Pancreas (tissue), 10 donors: ENCODE measurements around the gene CDKL1. TPM values are rescaled to one million over a fixed set of nuclear protein-coding genes. Genes with fewer than 3 reads are reported as not detected.

Experiments
- ATAC-seq, 4 donors: fragments of 200-7000 bp; cut with Tn5 transposase; one replicate each; pipeline versions ENCODE4 v1.8.0 to v1.9.1; 2020; ENCODE audit warnings: mild to moderate bottlenecking in 4 of 4, moderate library complexity in 4 of 4
- DNase-seq, 6 donors: peaks; one replicate each; pipeline ENCODE4 v3.0.0-alpha.2; 2020
- FAIRE-seq: peaks from 2 replicates; lab custom pipeline; 2012; peaks lifted over from hg19 to GRCh38; lab: Jason Lieb, UNC
- H3K27ac ChIP-seq, 4 donors: fragments of 200-600 bp; sonication (generic); 1 replicate in 3 of 4; 2 replicates in 1 of 4; pipeline versions ENCODE4 v1.5.0 to v1.8.0; 2020
- H3K27me3 ChIP-seq, 4 donors: fragments of 200-600 bp; one replicate each; pipeline ENCODE4 v1.8.0; 2021
- H3K36me3 ChIP-seq, 3 donors: fragments of 200-600 bp; sonication (generic) in 1 of 3; one replicate each; pipeline versions ENCODE4 v1.5.0 to v1.8.0; 2020 to 2021
- H3K4me1 ChIP-seq, 3 donors: fragments of 200-600 bp; one replicate each; pipeline ENCODE4 v1.8.0; 2021
- H3K4me3 ChIP-seq, 4 donors: fragments of 200-600 bp; sonication (generic) in 2 of 4; one replicate each; pipeline versions ENCODE4 v1.5.0 to v1.8.0; 2020 to 2021
- H3K9me3 ChIP-seq, 4 donors: fragments of 200-600 bp; one replicate each; pipeline ENCODE4 v1.8.0; 2021
- WGBS, 2 donors: extraction: QIAGEN DNeasy Blood & Tissue Kit; methylation state at CpG; one replicate each; pipeline ENCODE4 v1.1.7; 2013; 5-methylcytosine and 5-hydroxymethylcytosine counted together
- intact Hi-C, 3 donors: fragments of 100-400 bp; cut with DNase I; formaldehyde crosslinking; loops; one replicate each; pipeline versions ENCODE4 v1.11.1 to v1.14.2; 2022
- polyA plus RNA-seq, 2 donors: library from polyadenylated mRNA; stranded (reverse); fragments of 200-250 nt; gene quantifications; one replicate each; pipeline ENCODE4 v1.2.3, GENCODE V29; 2013
- total RNA-seq, 6 donors: library from RNA; stranded (reverse); fragmentation: NEBNext Ultra II Directional in 4 of 6; extraction: Animal tissue kit (Norgen Biotek cat#: 25700) in 4 of 6; gene quantifications; one replicate each; pipeline versions ENCODE4 v1.2.1 to v1.2.4, GENCODE V29; 2021 to 2023
- TF ChIP-seq, protein P1 (sequence below), 4 donors: fragments of 200-600 bp; sonication (generic) in 3 of 4; IDR thresholded peaks; one replicate each; pipeline versions ENCODE4 v1.5.0 to v1.8.0; 2021; ENCODE audit warnings: antibody characterized with exemption in 4 of 4
- donor health status: healthy with polysubstance abuse.
- donor health status: DM: no; HTN: no; CAD: no; lungs with moderate emphysema.
- donor health status: DM: no; HTN: no; CAD: no.
- donor health status: control.
- donor health status: control.
- donor health status: Bipolar disorder and iron deficiency.
- donor health status: DM: yes; HTN: yes; CAD: no.
- donor health status: DM: no; HTN: no; CAD: no.
- donor health status: DM: no; HTN: no; CAD: no.
- donor health status: DM: yes; HTN: yes; CAD: no.

CDKL1 gene
- 1 to 10 TPM; 2.4 to 5.5 (median 4.4) TPM for total RNA-seq
- polyA plus RNA-seq, result under 1 TPM; 0.56 to 0.80 TPM

DNA sequence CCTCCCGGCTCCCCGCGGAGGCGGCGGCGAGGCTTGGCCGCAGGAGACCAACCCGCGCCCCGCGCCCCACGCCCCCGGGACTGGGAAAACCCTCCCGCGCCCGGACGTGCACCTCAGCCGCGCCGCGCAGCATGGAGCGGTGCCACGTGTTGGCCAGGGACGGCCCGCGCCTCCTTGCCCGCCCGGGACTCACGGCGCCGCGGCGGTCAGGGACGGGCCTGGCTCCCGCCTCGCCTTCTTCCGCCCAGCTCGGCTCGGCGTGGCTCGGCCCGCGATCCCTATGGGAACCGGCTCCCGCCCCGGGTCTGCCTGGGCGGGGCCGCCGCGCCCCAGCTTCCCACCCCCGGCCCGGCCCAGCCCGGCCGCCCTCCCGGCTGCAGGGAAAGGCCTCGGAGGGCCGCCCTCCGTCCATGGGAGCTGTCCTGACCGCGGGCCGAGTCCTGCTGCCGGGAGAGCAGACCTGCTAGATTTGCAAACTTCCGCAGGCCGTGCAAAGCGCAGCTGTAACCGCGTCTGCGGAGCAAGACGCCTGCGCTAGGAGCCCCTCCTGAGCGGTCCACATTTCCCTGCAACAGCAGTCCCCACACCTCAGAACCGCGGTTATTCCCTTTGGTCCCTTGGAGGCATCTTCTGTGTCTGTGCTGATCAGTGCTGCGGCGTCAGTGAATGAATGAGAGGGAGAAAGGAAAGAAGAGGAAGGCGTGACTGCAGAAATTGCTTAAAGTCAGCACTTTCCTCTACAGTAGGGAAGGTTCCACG is at the start of gene CDKL1:
Gene CDKL1 (minus strand): TSS at position 251 of the 759 bp plus-strand sequence. CDS start 1,013 bp downstream, outside the sequence.
- 1% methylated on average over 74 to 77 of the region's 77 CpGs for WGBS, 2 donors
- Histone ChIP-seq H3K4me1 (peaks cover 0 to 13% (median 0%) of the 10 kb centered on the region in 3 donors), H3K4me3 (peak within 1 kb of the TSS; percentile 45 to 85 (median 54)), H3K36me3 (no peaks in the 10 kb centered on the region), H3K27me3 (no peaks in the 10 kb centered on the region), H3K9me3 (no peaks in the 10 kb centered on the region), H3K27ac (peak within 1 kb of the TSS; percentile 67 to 85 (median 78))
- TF ChIP-seq, protein P1, sequence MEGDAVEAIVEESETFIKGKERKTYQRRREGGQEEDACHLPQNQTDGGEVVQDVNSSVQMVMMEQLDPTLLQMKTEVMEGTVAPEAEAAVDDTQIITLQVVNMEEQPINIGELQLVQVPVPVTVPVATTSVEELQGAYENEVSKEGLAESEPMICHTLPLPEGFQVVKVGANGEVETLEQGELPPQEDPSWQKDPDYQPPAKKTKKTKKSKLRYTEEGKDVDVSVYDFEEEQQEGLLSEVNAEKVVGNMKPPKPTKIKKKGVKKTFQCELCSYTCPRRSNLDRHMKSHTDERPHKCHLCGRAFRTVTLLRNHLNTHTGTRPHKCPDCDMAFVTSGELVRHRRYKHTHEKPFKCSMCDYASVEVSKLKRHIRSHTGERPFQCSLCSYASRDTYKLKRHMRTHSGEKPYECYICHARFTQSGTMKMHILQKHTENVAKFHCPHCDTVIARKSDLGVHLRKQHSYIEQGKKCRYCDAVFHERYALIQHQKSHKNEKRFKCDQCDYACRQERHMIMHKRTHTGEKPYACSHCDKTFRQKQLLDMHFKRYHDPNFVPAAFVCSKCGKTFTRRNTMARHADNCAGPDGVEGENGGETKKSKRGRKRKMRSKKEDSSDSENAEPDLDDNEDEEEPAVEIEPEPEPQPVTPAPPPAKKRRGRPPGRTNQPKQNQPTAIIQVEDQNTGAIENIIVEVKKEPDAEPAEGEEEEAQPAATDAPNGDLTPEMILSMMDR (IDR thresholded peaks at IDR 0.05), result no peak
- ATAC-seq (peak; percentile 88 to 92 (median 89)), DNase-seq (peak; percentile 73 to 88 (median 79)), FAIRE-seq (no peak)
- intact Hi-C loops, result no loop called here

DNA sequence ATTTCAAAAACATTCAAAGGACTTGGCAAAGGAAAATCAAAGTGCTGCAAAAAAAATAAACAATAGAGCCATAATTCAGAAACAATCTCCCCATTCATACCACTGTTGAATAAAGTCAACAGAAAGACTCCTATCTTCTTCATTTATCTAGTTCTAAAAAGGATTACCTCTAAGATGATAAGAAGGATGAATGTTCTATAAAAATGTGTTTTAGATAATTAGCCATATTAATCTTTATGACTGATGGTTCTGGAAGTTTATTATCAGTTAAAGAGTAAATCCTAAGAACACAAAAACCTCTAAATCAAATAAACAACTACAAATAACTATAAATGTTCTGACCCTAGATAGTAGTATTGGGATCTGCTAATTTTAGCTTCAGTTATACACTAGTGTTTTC is 37.8 kb upstream of the CDKL1 start:
- ATAC-seq (no peak), DNase-seq (no peak), FAIRE-seq (no peak)
- H3K4me3 ChIP-seq, result no peak overlapping the region
- H3K36me3 ChIP-seq, result peaks cover 0 to 19% (median 0%) of the 10 kb centered on the region in 3 donors
- no peaks in the 10 kb centered on the region for H3K9me3 ChIP-seq
- intact Hi-C loops, result no loop called here
- H3K27me3 ChIP-seq, result no peaks in the 10 kb centered on the region
- TF ChIP-seq, protein P1 (IDR thresholded peaks at IDR 0.05), result no peak
- H3K27ac ChIP-seq, result no peak overlapping the region
- no peaks in the 10 kb centered on the region for H3K4me1 ChIP-seq

DNA sequence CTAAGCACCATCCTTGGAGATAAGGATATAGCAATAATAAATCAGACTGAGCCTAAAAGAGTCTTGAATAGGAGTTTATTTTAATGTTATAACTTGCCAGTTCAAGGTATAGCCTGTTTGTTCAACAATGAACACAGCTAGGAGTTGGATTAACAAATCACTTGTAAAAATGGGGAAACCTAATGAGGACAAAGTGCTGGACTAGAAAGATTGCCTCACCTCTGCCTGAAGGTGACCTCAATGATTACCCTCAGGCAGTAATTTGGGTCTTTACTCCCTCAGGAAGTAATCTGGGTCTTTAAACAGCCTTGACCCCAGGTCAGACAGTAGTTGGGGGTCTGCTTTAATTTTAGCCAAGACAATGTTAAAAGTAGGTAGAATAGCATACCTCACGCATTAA is 35.5 kb upstream of the CDKL1 start:
- 92 to 100% methylated on average over 1 of the region's 1 CpG for WGBS, 2 donors
- Histone ChIP-seq H3K4me3 (no peak overlapping the region), H3K4me1 (no peaks in the 10 kb centered on the region), H3K27ac (no peak overlapping the region), H3K27me3 (no peaks in the 10 kb centered on the region), H3K9me3 (no peaks in the 10 kb centered on the region), H3K36me3 (peaks cover 0 to 19% (median 0%) of the 10 kb centered on the region in 3 donors)
- ATAC-seq (no peak), DNase-seq (no peak), FAIRE-seq (no peak)
- TF ChIP-seq, protein P1 (IDR thresholded peaks at IDR 0.05), result no peak
- intact Hi-C loops, result no loop called here

DNA sequence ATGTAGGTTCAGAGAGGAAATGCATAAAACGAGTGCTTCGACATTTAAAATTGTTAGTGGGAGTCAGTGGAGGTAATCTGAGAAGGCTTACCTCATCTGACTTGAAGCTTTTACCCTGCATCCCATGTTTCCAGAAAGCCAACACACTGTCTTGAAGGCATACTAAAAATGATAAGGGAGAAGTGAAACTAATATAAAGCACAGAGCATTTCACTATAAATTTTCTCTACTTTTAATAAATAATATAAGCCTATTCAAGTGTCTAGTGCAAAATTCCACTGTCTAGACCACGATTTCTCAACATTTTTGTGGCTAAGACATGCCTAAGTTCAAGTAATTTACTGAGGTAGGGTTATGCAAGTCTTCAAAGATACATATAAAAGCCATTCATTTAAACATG is 29.1 kb upstream of the CDKL1 start:
- DNase-seq (no peak), ATAC-seq (no peak), FAIRE-seq (no peak)
- peaks cover 0 to 15% (median 6%) of the 10 kb centered on the region in 3 donors for H3K36me3 ChIP-seq
- no peak overlapping the region for H3K27ac ChIP-seq
- TF ChIP-seq, protein P1 (IDR thresholded peaks at IDR 0.05), result no peak
- 85 to 88% methylated on average over 3 of the region's 3 CpGs for WGBS, 2 donors
- H3K9me3 ChIP-seq, result no peaks in the 10 kb centered on the region
- intact Hi-C loops, result no loop called here
- H3K27me3 ChIP-seq, result no peaks in the 10 kb centered on the region
- no peaks in the 10 kb centered on the region for H3K4me1 ChIP-seq
- H3K4me3 ChIP-seq, result no peak overlapping the region

DNA sequence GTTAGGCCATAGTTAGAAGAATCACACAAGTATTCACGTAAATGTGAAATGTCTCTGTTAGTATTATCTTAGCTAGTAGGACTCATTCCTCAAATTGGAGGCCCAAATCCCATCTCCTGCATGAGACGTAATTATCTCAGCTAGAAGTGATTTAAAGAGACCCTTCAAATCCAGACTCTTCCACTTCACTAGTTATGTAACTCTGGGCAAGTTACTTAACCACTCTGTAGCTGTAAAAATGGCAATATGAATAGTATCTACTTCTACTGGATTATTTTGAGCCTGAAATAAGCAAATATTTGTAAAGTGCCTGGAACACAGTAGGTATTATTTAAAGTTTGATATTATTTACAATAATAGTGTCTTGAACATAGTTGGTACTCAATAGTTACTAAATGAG is 28.4 kb upstream of the CDKL1 start:
- WGBS, 2 donors, result 90 to 96% methylated on average over 2 of the region's 2 CpGs
- Histone ChIP-seq H3K4me1 (no peaks in the 10 kb centered on the region), H3K27me3 (no peaks in the 10 kb centered on the region), H3K9me3 (no peaks in the 10 kb centered on the region), H3K36me3 (peaks cover 0 to 15% (median 6%) of the 10 kb centered on the region in 3 donors), H3K27ac (no peak overlapping the region), H3K4me3 (no peak overlapping the region)
- TF ChIP-seq, protein P1 (IDR thresholded peaks at IDR 0.05), result no peak
- DNase-seq (no peak), ATAC-seq (no peak), FAIRE-seq (no peak)
- intact Hi-C loops, result no loop called here
